ENCODE results near the gene ADK.

DNA sequence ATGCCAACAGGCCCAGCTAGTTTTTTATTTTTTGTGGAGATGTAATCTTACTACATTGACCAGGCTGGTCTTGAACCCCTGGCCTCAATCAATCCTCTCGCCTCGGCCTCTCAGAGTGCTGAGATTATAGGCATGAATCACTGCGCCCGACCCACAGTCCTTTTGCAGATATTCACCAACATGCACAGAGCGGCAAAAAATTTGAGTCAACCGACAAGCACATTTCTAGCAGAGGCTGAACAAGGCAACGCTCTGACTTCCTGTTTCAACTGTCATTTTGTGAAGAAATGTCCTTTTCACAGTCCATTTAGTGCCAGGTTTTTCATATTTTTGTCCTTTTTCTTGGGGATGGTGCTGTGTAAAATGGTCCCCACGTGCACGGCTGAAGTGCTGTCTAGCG, 604.3 kb downstream of the ADK start:
- TF ChIP-seq, protein P1, sequence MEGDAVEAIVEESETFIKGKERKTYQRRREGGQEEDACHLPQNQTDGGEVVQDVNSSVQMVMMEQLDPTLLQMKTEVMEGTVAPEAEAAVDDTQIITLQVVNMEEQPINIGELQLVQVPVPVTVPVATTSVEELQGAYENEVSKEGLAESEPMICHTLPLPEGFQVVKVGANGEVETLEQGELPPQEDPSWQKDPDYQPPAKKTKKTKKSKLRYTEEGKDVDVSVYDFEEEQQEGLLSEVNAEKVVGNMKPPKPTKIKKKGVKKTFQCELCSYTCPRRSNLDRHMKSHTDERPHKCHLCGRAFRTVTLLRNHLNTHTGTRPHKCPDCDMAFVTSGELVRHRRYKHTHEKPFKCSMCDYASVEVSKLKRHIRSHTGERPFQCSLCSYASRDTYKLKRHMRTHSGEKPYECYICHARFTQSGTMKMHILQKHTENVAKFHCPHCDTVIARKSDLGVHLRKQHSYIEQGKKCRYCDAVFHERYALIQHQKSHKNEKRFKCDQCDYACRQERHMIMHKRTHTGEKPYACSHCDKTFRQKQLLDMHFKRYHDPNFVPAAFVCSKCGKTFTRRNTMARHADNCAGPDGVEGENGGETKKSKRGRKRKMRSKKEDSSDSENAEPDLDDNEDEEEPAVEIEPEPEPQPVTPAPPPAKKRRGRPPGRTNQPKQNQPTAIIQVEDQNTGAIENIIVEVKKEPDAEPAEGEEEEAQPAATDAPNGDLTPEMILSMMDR (optimal IDR thresholded peaks at IDR 0.05 in 1 of 3, IDR thresholded peaks at IDR 0.05 in 1 of 3, conservative IDR thresholded peaks at IDR 0.05 in 1 of 3; ENCODE audit: extremely low read depth in 1 of 3, insufficient read depth in 2 of 3, low read length in 3 of 3), result no peak
- no peak for TF ChIP-seq EZH2 (IDR thresholded peaks at IDR 0.05; ENCODE audit: low read length)
